LoVo (cell line): ENCODE results near the gene PRAME.
A peak's percentile ranks its signal among the peaks of the same experiment; 100 is the strongest.
"Not testable (repeated sequence)": the region's sequence is repeated elsewhere in the genome, so short reads cannot be mapped to it uniquely, and the experiment has no call there.

Source experiments
- DNase-seq: peaks from one replicate; pipeline ENCODE4 v3.0.0-alpha.2; 2016; ENCODE audit warnings: low spot score

Gene PRAME

GRCh38 chr22:22558972-22559603 is at the start of gene PRAME:
Gene PRAME (minus strand): TSS chr22:22559265. CDS start chr22:22556832, 2,433 bp downstream.
- peak; percentile 67 for DNase-seq

GRCh38 chr22:22608022-22608421 is 49.0 kb upstream of the PRAME start:
- DNase-seq, result not testable (repeated sequence)

GRCh38 chr22:22605074-22605404 is 46.0 kb upstream of the PRAME start:
- DNase-seq, result no peak

GRCh38 chr22:22604326-22605073 is 45.4 kb upstream of the PRAME start:
- DNase-seq, result no peak

GRCh38 chr22:22603470-22603947 is 44.4 kb upstream of the PRAME start:
- no peak for DNase-seq

- no peak for DNase-seq
Observed at GRCh38 chr22:22600531-22601261, 41.6 kb upstream of the PRAME start.

GRCh38 chr22:22599248-22599647 is 40.2 kb upstream of the PRAME start:
- DNase-seq, result no peak

GRCh38 chr22:22598144-22598543 is 39.1 kb upstream of the PRAME start:
- DNase-seq, result no peak

- DNase-seq, result no peak
Observed at GRCh38 chr22:22595001-22595835, 36.2 kb upstream of the PRAME start.

GRCh38 chr22:22593964-22594656 is 35.0 kb upstream of the PRAME start:
- peak; percentile 47 for DNase-seq

- DNase-seq, result no peak
Observed at GRCh38 chr22:22593250-22593649, 34.2 kb upstream of the PRAME start.

GRCh38 chr22:22591348-22592299 is 32.6 kb upstream of the PRAME start:
- DNase-seq, result no peak

GRCh38 chr22:22590136-22590891 is 31.2 kb upstream of the PRAME start:
- DNase-seq, result no peak

GRCh38 chr22:22588485-22589164 is 29.6 kb upstream of the PRAME start:
- DNase-seq, result no peak

- no peak for DNase-seq
Observed at GRCh38 chr22:22587577-22588188, 28.6 kb upstream of the PRAME start.

GRCh38 chr22:22584722-22585121 is 25.7 kb upstream of the PRAME start:
- no peak for DNase-seq

- DNase-seq, result no peak
Observed at GRCh38 chr22:22583030-22583429, 24.0 kb upstream of the PRAME start.

- DNase-seq, result not testable (repeated sequence)
Observed at GRCh38 chr22:22581524-22581923, 22.5 kb upstream of the PRAME start.
